Measurements from ENCODE around the gene FAM229A. TPM values are rescaled to one million over a fixed set of nuclear protein-coding genes. Genes with fewer than 3 reads are reported as not detected.

Gene FAM229A
- total and polyA plus RNA-seq, 9 of the 15 experiments (the other 6 are each of a cell fraction or from before 2014, with no cell fraction given): 0.04 to 21.6 (median 7.4) TPM

DNA sequence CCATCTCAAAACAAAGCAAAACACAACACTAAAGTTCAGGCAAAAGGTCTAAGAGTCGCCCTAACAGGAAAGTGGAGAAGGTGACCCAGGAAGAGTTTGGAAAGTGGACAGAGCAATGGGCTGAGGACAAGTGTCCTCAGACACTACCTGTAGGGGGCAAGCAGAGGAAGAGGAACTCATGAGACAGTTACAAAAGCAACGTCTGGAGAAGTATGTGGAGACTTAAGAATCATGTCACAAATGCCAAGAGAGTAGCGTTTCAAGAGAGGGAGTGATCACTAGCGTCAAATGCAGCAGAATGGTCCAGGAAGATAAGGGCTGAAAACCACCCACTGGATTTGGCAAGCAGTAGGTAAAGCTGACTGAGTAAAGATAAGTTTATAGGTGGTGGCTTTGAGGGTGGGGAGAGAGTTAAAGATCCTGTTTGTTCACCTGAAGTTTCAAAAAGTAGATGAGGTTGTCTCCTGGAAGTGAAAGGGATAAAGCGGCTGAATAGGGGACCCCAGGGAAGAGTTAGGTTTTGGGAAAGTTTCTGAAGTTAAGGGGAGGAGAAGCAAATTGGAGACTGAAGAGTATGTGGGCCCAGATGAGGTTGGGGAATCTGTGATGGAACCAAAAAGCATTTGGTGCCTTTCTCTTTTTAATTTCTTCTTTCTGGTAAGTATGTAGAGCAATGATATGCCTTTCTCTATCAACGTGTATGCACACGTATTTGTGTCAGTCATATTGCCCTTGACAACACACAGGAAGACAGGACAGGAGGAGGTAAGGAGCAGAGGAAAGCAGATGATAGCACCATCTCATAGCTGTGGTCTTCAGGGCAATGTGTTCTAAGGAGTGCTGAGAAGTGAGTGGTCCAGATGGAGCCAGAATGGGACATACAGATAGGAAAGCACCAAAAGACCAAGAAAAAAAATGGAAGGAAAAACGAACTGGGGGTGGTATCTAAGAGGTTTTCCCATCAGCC, 28.9 kb upstream of the FAM229A start (continued):
- TF ChIP-seq HOXB6 (CRISPR knock-in tag; IDR thresholded peaks at IDR 0.05; ENCODE audit: borderline replicate concordance) (no peak), ASH1L (IDR thresholded peaks at IDR 0.05; ENCODE audit: borderline replicate concordance, low read depth, partially characterized antibody) (no peak), ZNF3 (CRISPR knock-in tag; IDR thresholded peaks at IDR 0.05) (no peak), DPF2 (IDR thresholded peaks at IDR 0.05) (peak; percentile 100), RUNX1 (IDR thresholded peaks at IDR 0.05; ENCODE audit: low read depth) (peak; percentile 76; the same call in 1 of the 2 replicates), GATA2 (CRISPR knock-in tag; IDR thresholded peaks at IDR 0.05) (peak; percentile 95), STAT5A (IDR thresholded peaks at IDR 0.05; ENCODE audit: borderline replicate concordance, low read length) (peak; percentile 95), SAFB (IDR thresholded peaks at IDR 0.05; ENCODE audit: borderline replicate concordance, low read depth, low read length) (no peak), CBX1 (IDR thresholded peaks at IDR 0.05; ENCODE audit: low read depth) (no peak), ZNF57 (CRISPR knock-in tag; IDR thresholded peaks at IDR 0.05) (no peak), KDM1A (IDR thresholded peaks at IDR 0.05) (peak; percentile 96 to 97), MYC (IDR thresholded peaks at IDR 0.05; ENCODE audit: low read depth, low read length) (peak; percentile 63; the same call in 1 of the 2 replicates), MYC (CRISPR knock-in tag; IDR thresholded peaks at IDR 0.05; ENCODE audit: borderline replicate concordance, low read depth) (no peak), SIN3B (IDR thresholded peaks at IDR 0.05; ENCODE audit: low read depth) (no peak), ZNF274 (IDR thresholded peaks at IDR 0.05; ENCODE audit: borderline replicate concordance, low read depth, low read length) (peak; percentile 49; the same call in 1 of the 2 replicates), POLR2B (IDR thresholded peaks at IDR 0.05; ENCODE audit: low read depth, partially characterized antibody) (no peak), MYNN (IDR thresholded peaks at IDR 0.05) (peak; percentile 88), MYNN (CRISPR knock-in tag; IDR thresholded peaks at IDR 0.05) (no peak), KAT8 (IDR thresholded peaks at IDR 0.05; ENCODE audit: low read depth) (no peak)
- TF ChIP-seq, protein P1, sequence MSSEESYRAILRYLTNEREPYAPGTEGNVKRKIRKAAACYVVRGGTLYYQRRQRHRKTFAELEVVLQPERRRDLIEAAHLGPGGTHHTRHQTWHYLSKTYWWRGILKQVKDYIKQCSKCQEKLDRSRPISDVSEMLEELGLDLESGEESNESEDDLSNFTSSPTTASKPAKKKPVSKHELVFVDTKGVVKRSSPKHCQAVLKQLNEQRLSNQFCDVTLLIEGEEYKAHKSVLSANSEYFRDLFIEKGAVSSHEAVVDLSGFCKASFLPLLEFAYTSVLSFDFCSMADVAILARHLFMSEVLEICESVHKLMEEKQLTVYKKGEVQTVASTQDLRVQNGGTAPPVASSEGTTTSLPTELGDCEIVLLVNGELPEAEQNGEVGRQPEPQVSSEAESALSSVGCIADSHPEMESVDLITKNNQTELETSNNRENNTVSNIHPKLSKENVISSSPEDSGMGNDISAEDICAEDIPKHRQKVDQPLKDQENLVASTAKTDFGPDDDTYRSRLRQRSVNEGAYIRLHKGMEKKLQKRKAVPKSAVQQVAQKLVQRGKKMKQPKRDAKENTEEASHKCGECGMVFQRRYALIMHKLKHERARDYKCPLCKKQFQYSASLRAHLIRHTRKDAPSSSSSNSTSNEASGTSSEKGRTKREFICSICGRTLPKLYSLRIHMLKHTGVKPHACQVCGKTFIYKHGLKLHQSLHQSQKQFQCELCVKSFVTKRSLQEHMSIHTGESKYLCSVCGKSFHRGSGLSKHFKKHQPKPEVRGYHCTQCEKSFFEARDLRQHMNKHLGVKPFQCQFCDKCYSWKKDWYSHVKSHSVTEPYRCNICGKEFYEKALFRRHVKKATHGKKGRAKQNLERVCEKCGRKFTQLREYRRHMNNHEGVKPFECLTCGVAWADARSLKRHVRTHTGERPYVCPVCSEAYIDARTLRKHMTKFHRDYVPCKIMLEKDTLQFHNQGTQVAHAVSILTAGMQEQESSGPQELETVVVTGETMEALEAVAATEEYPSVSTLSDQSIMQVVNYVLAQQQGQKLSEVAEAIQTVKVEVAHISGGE (CRISPR knock-in tag; IDR thresholded peaks at IDR 0.05): peak in 1 of 3 experiments; percentile 72; a peak in 2 of 6 replicates
- TF ChIP-seq, protein P2, sequence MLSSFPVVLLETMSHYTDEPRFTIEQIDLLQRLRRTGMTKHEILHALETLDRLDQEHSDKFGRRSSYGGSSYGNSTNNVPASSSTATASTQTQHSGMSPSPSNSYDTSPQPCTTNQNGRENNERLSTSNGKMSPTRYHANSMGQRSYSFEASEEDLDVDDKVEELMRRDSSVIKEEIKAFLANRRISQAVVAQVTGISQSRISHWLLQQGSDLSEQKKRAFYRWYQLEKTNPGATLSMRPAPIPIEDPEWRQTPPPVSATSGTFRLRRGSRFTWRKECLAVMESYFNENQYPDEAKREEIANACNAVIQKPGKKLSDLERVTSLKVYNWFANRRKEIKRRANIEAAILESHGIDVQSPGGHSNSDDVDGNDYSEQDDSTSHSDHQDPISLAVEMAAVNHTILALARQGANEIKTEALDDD (IDR thresholded peaks at IDR 0.05): peak; percentile 96
- TF ChIP-seq, protein P3, sequence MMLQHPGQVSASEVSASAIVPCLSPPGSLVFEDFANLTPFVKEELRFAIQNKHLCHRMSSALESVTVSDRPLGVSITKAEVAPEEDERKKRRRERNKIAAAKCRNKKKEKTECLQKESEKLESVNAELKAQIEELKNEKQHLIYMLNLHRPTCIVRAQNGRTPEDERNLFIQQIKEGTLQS (IDR thresholded peaks at IDR 0.05): peak; percentile 40; the same call in 1 of the 2 replicates
- TF ChIP-seq, protein P3 (CRISPR knock-in tag; conservative IDR thresholded peaks at IDR 0.05): no peak

Data from K562 (cell line).